NCI-H2171 treated with DMSO at 0.1 percent for 48 hours (cell line): ENCODE data around the gene MBOAT7.

Experiments used
- DNase-seq: peaks from one replicate; lab custom pipeline; 2025; lab: John Stamatoyannopoulos, UW

Gene MBOAT7

DNA sequence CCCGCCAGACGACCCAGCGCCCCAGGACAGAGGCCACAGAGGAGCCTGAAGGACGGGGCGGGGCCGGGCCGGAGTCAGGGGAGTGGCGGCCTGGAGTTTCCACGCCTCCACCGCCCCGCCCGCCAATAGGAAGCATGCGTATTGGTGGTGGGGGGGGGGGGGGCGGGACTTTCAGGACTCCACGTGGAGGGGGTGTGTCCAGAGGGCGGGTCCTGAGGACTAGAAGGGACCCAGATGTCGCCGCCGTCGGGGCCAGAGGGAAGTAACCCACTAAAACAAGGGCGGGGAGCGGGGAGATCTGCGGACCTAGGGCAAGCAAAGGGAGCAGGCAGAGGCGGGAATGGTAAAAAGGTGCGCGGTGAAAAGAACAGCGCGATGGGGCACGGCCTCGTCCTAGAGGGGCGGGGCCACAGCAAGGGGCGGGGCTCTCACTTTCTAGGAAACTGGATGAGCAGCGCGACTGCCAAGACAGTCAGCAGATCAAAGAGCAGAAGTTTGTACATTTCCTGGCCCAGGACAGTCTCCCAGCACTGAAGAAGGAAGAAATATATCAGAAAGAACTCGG is 27.1 kb downstream of the MBOAT7 start:
- no peak for DNase-seq

DNA sequence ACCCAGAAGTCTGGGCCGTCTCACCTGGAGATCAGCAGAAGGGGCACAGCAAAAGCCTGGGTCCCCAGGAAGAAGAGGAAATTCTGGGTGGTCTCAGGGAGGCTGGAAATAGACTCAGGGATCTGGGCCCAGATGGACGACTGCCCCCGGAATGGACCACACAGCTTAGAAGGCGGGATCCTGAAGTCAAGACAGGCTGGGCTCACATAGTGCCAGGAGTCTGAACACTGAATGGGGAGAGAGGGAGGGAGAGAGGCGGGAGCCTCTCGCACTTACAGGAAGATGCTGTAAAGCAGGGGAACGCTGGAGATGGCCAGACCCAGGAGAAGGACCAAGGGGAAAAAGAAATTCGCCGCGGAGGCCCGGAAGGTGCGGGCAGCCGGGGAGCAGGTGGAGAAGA is 28.5 kb downstream of the MBOAT7 start:
- DNase-seq, result no peak

DNA sequence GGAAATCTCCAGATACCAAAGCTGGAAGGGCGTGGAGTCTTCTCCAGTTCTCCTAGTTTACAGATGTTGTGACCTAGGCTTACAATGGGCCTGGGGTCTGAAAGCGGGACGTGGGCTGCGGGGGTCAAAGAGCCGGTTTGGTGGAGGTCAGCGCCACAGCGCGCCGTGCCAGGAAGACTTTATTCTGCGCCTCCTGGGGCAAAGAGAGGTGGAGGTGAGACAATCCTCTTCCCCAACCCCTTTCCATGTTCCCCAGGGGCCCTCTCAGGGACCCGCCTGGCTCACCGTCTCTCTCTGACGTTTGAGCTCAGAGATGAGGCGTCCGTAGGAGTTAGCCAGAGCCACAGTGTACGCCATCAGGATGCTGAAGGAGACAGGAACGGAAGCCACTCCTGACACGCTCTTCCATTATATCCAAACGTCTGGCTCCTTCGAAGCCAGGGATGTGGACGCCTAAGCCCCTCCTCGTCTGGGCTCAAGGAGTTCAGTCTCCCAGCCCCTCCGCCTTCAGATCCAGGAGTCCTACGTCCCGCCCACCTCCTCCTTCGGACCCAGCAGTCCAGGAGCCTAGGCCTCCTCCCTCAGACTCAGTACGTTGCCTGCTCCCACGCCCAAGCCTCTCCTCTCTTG is 29.1 kb downstream of the MBOAT7 start:
- DNase-seq, result peak; percentile 63

DNA sequence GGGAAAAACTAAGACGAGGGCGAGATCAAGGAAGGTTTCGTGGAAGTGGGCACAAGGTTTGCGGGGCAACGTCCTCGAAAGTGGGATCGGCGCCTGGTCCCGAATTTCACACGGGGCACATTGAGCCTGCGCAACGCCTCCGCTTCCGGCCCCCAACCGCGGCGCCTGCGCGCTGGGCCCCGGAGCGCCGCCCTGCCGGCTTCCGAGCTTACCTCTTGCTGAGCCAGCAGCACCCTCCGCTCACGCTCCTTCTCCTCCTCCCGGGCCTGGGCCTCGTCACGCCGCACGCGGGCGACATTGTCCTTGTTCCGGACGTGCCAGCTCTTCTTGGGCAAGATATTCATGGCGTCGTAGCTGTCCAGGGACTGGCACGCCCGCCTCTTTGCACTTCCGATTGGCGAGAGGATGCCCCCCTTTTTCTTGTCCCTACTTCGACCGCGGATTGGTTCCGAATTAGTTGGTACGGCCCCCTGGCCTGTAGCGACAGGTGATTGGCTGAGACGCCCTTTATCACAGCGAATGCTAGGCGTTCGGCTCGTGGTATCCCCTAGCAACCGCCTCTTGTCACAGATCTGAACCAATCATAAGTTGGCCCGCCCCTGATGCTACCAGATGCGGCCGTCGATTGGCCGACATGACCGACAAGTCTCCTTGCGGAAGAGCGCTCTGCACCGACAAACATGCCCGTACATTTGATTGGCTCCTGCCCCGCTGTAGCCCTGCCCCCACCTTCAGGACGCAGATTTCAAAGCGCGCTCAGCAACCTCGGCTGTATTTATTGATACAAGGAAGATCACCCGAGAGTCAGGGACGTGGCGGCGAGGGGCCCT is 29.8 kb downstream of the MBOAT7 start, which contains the start of gene LENG1:
Gene LENG1 (minus strand): TSS at position 370 of the 830 bp plus-strand sequence. CDS start 26 bp downstream, at position 344.
- peak; percentile 100 for DNase-seq

DNA sequence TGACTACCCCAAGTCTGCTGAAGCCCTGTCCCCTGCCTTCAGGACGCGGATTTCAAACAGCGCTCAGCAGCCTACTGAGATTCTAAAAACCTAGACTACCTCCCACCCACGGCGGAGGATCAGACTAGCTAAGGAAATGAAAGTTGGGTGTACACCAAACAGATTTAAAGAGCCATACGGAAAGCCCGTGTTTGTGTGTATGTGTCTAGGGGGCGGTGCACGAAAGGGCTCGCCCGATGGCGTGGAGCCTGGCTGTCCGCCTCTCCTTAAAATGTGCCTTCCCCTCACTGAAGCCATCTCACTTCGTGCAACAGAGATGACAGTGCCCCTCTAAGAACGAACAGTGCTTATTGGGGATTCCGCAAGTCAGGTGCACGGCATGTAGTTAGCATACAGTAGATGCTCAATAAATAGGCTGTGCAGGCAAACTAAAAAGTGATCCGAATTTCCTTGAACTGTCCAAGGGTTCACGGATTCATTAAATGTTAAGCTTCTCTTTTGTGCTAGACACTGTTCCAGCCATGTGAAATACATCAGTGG is 30.5 kb downstream of the MBOAT7 start:
- DNase-seq, result no peak

DNA sequence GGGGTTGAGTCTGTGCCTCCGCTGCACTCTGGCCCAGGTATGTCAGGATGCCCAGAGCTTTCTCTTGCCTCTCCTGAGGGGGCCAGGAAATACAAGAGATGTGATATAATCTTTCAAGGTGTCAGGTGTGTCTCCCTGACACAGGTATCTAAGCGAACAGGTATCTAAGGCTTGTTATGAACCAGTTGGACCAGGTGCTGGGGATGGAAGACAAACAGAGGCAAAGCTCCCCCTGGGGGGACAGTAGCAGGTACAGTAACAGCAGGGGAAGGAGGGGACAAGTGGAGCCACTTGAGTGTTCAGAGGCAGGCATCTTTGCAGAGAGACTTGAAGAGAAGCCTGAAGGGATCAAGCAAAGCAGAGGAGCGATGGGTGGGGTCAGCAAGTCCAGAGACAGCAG is 32.4 kb downstream of the MBOAT7 start:
- DNase-seq, result no peak

DNA sequence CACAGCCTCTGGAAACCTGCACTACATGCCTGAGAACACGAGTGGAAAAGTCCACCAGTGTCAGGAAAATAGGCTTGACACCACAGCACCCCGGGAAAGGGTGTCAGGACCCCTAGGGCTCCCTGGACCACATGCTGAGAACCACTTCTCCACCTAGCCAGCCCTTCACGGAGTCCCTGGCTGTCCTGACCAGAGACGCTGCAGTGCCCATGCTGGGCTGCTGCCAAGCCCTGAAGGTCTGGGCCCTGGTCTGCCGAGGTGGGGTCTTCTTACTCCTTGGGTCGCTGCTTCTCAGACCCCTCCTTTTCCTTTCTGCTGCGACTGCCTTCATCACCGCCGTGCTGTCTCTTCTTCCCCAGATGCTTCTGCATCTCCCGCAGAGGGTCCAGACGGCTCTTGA is 32.9 kb downstream of the MBOAT7 start:
- no peak for DNase-seq

DNA sequence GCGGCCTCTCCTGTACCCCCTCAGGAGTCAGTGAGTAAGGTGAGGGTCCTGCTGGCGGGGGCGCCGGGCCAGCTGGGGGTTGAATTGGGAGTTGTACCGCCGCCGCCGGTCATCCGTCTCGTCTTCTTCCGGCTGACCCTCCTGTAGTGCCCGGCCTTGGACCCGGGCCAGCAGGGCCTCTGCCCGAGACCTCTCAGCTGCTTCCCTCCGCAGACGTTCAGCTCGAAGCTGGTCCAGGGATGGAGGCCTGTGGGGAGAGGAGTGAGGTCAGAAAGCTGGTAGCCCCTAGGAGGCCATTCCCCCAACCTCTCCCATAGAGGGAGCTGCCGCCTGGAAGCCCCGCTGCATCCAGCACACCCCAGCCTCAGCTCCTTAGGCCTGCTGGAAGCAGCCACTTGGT is 33.7 kb downstream of the MBOAT7 start:
- no peak for DNase-seq

DNA sequence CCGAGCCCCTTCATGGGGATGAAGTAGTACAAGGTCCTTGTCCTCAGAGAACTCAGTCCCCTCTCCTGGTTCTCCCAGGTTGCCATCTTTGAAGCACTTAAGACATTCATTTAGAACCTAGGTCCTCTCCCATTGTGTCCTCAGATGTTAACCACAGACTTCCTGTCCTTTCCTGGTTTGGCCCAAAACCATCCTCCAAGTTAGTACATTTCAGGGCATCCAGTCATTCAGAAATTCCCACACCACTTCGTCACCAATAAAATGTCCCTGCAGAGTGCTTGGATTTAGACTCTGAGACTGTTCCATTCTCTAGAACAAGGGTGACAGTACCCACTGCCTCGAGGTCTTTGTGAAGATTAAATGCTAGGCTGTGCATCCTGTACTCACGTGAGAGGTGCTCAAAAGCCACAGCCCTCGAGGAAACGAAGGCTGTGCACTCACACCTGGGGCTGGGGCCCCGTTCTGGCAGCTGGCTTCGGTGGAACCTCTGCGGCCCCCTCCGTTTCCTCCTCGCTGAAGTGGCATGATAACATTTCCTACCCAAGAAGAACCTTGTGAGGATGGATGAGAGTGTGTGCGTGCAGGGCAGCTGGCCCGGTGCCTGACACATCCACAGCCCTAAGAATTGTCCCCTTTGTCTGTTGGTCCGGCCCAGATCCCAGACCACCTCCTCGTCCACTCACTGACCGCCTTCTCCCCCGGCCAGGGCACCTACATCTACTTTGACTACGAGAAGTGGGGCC is 34.6 kb downstream of the MBOAT7 start:
- no peak for DNase-seq

DNA sequence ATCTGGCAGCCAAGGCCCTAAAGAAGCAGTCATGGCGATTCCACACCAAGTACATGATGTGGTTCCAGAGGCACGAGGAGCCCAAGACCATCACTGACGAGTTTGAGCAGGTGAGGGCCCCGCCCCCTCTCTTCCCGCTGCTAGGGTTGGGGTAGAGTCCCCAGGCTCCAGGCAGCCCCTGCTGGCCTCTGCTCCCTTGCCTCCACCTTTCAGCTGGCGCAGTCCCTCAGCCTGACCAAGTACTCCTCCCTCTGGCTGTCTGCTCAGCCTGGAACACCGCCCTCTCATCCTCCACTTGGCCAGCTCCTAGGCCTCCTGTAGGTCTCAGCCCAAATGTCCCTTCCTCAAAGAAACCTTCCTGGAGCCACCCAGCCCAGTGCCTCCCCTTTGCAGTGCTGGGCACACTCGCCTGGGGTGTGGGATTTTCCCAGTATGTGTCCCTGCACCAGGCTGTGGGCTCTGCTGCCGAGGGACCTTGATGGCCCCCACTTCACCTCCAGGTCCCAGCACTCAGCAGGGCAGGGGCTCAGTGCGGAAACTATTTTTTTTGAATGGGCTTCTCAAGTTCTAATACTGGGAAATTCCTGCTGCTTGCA is 35.6 kb downstream of the MBOAT7 start:
- DNase-seq, result no peak

DNA sequence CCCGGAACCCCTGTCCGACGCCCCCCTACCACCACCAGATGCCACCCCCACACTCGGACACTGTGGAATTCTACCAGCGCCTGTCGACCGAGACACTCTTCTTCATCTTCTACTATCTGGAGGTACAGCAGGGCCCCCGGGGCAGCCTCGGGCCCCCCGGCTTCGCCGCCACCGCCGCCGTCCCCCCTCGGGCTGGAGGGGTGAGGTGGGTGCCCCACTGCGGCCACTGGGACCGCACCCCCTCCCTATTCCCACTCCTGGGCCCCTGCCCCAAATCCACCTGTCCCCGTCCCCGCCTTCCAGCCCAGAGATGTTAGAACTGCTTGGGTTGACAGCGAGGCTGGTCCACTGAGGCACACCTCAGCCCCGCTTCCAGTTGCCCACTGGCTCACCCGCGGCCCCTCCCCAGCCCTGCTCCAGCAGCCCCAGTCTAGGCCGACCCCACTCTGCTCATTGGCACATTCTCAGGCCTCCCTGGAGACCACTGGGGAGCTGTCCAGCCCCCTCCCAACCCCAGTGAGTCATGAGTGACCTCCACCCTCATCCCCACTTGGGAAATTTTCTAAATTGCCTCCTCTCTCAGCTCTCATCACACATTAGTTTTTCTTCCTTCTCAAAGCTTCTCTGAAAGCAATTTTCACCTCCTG is 36.4 kb downstream of the MBOAT7 start:
- no peak for DNase-seq

DNA sequence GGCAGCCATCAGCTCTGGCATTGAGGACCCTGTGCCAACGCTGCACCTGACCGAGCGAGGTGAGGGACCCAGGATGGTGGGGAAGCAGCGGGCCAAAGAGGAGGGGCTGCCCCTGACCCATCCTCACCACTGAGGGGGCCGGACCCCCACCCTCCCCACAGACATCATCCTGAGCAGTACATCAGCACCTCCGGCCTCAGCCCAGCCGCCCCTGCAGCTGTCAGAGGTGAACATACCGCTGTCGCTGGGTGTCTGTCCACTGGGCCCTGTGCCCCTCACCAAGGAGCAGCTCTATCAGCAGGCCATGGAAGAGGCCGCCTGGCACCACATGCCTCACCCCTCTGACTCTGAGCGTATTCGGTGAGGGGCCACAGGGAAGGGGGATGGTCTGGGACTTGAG is 37.1 kb downstream of the MBOAT7 start:
- DNase-seq, result no peak

DNA sequence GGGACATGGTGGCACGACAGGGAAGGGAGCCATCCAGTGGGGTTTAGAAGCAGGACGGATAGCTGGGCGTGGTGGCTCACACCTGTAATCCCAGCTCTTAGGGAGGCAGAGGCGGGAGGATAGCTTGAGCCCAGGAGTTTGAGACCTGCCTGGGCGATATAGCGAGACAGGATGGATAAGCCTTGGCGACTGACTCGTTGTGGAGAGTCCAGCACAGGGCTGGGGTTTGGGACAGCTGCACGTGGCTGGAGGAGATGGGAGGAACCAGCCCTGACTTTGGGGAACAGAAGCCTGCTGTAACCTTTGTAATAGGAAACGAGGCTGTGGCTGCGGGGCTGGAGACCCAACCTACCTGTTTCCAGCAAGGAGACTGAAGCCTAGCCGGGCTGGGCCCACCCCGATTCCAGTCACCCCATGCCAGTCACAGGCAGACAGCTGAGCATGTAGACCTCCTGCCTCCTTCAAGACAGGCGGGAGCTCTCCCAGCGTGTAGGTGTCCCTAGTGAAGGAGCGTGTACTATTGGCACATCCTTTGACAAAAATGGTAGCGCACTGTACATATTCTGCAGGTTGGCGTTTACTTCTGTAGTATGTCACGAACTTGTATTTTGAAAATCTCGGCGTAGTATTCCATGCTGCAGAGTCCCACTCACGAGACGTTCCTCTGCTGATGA is 37.9 kb downstream of the MBOAT7 start:
- DNase-seq, result no peak

DNA sequence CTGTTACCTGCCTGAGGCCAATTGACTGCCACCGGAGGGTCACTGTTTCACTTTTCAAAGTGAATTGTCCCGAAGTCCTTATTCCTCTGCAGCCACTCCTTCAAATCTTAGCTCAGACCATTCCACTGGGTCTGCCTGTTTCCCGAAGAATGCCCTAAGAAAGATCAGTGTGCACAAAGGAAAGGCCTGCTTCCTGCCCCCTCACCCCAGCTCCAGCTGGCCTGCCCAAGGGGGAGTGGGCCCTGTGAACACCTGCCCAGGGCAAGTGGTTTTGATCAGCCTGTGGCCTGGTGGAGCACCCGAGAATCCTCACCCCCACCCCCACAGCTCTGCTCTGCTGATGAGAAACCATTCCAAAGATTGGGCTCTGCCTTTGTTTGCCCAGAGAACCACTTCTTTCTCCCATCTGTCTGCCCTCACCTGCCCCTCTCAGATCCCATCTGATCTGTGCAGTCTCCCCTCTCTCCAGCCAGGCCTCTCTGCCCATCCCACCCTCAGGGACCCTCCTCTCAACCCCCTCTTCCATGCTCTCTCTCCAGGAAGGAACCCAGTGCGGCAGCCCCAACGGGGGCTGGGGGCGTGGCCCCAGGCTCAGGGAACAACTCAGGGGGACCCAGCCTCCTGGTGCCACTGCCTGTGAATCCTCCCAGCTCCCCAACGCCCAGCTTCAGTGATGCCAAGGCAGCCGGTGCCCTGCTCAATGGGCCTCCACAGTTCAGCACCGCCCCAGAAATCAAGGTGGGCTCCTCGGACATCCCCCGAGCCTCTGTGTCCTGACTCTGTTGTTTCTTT is 40.2 kb downstream of the MBOAT7 start:
- DNase-seq, result no peak

DNA sequence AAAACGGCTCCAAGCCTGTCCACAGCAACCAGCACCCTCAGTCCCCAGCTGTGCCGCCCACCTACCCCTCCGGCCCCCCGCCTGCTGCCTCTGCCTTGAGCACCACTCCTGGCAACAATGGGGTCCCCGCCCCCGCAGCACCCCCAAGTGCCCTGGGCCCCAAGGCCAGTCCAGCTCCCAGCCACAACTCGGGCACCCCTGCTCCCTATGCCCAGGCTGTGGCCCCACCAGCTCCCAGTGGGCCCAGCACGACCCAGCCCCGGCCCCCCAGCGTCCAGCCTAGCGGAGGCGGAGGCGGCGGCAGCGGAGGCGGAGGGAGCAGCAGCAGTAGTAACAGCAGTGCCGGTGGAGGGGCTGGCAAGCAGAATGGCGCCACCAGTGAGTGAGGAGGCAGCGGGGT is 41.2 kb downstream of the MBOAT7 start:
- no peak for DNase-seq

DNA sequence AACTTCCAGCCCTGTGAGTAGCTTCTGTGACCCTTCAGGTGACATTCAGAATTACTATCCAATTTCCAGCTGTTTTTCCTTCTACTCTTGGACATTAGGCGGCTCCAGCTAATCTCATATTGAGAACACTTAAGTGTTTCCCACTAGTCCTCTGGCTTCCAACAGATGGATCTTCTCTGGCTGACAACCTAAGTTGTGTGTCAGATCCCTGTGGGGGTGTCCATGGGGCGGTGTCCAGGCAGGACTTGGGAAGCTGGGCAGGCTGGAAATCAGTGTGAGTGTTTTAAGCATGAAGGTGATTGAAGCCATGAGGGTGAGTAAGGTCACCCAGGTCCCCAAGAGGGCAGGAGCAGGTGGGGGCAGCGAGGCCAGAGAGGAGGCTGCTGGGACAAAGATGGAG is 41.7 kb downstream of the MBOAT7 start:
- no peak for DNase-seq

DNA sequence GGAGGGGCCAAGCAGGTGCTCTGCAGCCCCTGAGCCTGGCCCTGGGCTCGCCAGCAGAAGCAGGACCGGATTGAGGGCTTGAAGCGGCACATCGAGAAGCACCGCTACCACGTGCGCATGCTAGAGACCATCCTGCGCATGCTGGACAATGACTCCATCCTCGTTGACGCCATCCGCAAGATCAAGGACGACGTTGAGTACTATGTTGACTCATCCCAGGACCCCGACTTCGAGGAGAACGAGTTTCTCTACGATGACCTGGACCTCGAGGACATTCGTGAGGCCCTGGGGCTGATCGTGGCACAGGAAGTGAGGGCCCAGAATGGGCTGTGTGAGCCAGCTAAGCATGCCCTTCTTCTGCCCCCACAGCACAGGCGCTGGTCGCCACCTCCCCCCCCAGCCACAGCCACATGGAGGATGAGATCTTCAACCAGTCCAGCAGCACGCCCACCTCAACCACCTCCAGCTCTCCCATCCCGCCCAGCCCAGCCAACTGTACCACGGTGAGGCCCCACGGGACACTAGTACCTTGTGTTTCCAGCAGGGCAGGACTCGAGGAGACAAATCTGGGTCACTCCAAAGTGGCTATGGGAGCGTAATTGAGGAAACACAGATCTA is 43.7 kb downstream of the MBOAT7 start:
- DNase-seq, result no peak

DNA sequence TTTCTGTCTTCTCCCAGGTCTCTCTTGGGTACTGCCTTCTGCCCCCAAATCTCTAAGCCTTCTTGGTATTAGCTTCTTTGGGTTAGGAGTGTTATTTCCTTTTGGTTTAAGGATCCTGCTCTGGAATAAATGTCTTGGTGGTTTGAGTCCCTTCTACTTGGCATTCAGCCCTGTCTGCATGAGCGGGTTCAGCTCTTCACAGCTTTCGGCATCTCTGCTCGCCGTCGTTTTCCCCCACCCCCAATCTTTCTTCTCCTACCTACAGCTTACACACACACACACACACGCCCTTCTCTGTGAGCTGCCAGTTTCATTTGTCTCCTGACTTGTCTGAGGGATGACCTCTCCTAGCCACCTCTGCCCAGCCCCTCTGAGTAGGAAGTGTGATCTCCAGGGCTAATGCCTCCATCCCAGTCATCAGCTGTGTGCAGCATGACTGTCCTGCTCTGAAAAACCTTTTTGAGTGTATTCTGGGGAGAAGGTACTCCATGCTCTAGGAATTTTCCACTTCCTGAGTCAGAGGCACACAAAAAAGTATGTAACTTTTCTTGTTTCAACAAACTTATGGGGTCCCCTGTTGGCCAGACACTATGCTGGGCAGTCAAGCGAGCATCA is 47.1 kb downstream of the MBOAT7 start:
- DNase-seq, result no peak

DNA sequence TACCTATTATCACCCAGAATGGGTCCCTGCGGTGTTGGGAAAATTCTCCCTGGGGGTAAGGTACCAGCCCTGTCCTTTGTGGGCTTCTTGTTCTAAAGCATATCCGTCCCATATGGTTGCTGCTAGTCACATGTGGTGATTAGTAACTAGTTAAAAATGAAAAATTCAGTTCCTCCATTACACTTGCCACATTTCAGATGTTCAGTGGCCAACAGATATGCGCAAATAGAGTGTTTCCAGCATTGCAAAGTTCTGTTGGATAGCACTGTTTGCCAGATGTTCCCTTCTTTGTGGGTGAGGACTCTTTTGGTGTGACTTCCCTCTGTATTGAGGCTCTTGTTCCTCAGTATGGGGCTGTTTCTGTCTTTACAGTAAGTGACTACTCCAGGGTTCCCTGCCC is 48.0 kb downstream of the MBOAT7 start:
- DNase-seq, result no peak
